ENCODE results near the gene MESP1.
"Not testable (repeated sequence)": the region's sequence is repeated elsewhere in the genome, so short reads cannot be mapped to it uniquely, and the experiment has no call there.

MESP1 gene, protein sequence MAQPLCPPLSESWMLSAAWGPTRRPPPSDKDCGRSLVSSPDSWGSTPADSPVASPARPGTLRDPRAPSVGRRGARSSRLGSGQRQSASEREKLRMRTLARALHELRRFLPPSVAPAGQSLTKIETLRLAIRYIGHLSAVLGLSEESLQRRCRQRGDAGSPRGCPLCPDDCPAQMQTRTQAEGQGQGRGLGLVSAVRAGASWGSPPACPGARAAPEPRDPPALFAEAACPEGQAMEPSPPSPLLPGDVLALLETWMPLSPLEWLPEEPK

DNA sequence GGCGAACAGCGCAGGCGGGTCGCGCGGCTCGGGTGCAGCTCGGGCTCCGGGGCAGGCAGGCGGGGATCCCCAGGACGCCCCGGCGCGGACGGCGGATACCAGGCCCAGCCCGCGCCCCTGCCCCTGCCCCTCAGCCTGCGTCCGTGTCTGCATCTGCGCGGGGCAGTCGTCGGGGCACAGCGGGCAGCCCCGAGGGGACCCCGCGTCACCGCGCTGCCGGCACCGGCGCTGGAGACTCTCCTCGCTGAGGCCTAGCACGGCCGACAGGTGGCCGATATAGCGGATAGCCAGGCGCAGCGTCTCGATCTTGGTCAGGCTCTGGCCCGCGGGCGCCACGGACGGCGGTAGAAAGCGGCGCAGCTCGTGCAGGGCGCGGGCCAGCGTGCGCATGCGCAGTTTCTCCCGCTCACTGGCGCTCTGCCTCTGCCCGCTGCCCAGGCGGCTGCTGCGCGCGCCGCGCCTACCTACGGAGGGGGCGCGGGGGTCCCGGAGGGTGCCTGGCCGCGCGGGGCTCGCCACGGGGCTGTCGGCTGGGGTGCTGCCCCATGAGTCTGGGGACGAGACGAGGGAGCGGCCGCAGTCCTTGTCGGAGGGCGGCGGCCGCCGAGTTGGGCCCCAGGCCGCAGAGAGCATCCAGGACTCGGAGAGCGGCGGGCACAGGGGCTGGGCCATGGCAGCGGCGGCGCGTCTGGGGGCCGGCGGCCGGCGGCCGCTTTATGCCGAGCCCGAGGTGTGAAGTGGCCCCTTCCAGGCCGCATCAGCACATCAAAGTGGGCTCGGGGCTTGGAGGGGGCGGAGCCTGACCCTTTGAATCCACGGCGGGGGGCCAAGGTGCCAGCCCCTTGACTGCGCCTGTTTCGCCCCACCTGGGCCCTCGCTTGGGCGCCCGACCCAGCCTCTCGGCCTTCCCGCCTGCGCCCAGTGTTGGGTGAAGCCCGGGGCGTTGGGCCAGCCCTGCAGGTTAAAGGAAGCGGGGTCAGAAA is at the start of gene MESP1:
TSS of gene MESP1 (minus strand) at position 690 of the 983 bp plus-strand sequence. CDS start at position 672, 18 bp downstream.
- DNase-seq: peak; percentile 72 to 96

DNA sequence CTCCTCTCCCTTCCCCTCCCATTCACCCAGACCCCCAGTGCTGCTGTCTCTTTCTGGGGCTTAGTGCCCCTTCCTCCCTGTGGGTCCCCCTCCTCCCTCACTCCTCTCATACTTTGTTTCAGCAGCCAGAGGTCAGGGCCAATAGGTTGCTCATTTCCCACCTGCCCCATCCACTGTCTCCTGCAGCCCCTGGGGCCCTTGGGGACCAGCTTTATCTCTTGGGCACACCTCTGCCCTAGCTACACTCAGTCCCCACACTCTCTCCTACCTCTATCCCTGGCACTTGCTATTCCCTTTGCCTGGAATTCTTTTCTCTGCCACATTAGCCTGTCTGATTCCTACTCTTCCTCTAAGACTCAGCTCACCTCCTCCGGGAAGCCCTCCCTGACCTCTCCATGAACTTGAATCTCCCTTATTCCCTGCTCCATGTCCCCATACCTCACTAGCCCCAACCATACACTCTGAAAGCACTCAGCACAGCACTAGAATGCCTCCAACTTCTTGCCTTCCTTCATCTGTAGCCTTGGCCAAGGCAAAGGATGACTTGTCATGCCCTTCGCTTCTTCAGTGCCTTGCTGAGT is 49.0 kb upstream of the MESP1 start:
- no peak for DNase-seq

DNA sequence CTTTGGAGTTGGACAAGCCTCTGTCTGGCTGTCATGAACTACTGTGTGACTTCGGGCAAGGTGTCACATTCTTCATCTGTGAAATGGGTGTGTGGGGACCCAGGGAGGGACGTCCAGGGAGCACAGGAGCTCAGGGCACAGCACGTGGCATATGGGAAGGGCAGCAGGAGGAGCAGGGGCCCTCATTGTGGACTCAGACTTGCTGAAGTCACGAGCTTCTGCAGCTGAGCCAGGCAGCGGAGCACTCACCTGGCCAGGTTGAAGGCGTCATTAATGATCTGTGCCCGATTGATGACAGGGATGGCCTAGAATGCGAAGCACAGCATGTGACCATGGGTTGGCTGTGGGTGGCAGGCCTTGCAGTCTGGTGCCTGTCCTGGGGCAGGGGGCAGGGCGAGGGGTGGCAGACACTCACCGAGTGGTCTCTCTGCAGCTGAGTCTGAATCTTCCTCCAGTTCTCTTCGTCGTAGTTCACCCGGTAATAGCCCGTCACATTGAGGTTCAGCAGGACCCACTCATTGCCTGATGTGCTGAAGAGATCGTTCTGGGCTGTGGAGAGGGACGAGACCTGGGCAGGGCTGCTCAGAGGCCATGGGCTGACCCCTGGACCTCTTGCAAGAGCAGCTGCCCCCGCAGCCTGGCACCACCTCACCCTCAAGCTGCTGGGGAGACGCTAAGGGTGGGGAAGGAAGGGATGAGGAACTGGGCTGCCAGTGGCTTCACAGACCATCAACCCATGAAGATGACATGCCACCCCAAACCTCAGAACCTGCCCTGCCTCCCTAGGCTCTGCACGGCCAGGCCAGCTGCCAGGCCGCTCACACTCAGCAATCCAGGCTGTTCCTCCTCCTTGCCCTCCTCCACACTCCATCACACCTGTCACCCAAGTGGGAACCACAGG is 48.2 kb upstream of the MESP1 start:
- no peak for DNase-seq

DNA sequence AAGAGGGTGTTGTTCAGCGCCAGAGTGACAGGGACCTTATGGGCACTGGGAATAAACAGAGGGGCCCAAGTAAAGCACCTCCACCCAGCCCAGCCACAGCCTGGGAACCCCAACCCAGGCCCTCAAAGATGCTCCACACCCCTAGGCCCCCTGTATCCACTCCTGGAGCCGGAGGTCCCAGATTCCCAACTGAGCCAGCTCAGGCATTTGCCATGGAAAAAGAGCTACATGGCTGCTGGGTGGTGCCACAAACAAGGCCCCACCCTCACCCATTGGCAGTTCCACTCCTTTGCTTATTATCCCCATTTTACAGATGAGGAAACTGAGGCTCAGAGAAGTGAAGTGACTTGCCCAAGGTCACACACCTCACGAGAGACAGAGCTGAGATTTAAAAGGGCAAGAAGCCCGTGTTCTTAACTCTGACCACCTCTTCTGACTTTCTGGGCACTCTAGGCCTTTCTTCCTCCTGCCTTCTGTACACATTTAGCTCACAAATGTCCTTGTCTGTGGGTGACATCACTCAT is 46.7 kb upstream of the MESP1 start:
- DNase-seq: no peak

DNA sequence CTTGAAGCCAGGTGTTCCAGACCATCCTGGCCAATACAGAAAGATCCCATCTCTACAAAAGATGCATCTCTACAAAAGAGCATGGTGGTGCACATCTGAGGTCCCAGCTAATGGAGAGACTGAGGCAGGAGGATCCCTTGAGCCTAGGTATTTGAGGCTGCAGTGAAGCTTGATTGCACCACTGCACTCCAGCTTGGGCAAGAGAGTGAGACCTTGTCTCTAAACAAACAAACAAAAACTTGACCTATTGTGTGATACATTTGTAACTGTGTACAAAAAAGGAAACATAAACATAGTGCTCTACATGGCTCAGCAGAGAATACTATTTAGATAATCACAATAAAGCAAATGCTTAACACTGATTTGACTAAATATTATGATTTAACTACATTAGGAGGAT is 44.9 kb upstream of the MESP1 start:
- no peak for DNase-seq

DNA sequence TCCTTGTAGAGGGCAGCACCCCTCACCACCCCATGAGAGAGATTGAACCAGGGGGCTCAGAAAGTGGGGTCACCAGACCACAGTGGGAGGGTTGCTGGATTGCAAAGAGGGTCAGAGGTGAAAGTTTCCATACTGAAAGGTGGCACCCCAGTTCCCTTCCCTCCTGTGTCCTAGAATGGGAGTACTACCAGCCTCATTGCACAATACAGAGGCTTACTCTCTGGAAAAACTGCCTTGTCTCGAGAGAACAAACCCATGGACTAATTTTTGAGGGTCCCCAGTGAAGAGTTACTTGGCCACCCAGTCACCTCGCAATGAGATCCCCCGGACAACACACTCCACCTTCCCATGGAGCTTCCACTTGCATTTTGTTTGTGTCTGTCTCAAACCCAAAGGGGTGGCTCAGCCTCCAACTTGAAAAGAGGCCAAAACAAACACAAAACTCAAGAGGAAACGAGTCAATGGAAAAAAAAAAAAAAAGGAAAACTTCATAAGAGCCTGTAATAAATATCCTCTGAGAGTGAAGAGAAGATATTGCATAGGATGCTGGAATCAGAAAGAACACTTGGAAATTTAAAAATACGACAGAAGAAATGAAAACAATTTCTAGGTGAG is 43.7 kb upstream of the MESP1 start:
- no peak for DNase-seq

DNA sequence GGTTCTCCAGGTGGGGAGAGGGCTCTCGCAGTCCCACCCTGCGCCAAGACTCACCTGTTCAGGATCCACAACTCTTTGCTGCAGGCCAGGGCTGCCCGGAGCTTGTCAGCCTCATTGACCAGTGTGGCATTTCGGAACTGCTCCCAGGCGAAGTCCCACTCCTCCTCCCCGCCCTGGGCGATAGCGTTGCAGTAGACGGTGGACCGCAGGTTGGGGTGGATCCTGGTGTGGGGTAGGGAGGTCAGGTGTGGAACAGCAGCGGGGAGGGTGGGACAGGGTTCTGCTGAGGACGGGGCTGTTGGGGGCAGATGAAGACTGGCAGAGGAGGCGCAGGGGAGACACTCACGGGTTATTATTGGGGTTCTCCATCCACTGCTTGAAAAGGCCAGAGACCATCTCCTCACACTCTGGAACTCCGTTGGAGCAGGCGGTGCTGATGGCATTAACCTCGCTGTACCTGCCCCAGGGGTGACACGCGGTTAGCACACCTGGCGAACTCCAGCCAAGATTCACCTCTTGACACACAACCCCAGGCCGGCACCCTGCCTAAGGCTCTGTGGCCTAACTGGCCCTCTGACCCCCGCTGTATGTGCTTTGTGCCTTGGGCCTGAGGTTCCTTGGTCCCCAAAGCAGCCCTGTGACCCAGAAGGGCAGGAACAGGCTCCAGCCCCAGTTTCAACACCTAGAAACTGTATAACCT is 41.2 kb upstream of the MESP1 start:
- no peak for DNase-seq

DNA sequence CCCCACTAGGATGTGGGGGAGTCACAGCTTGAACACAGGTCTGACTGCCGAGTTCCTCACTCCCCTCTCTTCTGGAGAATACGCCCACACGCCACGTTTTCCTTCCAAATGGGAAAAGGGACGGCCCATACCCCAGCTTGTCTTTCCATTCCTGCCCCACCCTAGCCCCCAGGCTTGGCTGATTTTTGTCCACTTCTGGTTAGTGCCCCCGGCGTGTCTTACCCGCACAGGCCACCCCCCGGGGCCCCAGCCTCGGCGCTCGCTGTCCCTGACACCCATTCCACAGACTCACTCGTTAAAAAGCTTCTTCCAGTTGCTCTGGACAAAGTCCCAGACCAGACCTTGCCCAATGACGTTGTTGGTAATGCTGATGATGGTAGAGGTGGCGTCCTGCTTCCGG is 39.6 kb upstream of the MESP1 start:
- DNase-seq: no peak

DNA sequence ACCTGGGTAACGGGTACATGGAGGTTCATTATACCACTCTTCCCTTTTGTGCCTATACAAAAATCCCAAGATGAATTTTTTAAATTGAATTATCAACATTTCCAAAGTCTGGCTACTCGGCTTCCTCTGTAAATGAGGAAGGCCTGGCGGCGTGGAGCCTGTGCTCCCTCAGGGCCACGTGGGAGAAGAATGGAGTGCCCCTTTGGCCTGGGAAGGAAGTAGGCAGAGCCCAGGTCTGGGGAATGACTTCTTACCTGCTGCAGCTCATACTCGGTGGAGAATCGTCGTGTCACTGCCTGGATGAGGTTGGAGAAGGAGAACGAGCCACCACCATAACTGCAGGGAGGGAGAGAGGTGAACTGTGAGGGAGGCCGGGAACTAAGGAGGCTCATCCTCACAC is 39.2 kb upstream of the MESP1 start:
- DNase-seq: no peak

DNA sequence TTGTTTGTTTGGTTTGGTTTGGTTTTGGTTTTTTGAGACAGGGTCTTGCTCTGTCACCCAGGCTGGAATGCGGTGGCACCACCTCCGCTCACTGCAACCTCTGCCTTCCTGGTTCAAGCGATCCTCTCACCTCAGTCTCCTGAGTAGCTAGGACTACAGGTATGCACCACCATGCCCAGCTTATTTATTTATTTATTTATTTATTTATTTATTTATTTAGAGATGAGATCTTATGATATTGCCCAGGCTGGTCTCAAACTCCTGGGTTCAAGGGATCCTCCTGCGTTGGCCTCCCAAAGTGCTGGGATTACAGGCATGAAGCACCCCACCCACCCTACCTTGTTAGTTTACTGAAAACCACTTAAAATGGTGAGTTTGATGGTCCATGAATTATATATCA is 37.5 kb upstream of the MESP1 start:
- not testable (repeated sequence) for DNase-seq

DNA sequence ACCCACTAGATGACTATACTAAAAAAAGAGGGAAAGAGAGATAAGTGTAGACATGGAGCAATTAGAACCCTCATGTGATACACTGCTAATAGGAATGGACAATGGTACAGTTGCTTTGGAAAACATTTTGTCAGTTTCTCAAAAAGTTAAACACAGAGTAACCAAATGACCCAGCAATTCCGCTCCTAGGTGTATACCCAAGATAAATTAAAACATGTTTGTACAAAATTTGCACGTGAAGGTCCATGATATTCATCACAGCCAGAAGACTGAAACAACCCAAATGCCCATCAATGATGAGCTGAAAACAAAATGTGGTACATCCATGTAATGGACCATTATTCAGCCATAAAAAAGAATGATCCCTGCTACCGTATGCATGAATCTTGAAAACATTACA is 36.9 kb upstream of the MESP1 start:
- no peak for DNase-seq

DNA sequence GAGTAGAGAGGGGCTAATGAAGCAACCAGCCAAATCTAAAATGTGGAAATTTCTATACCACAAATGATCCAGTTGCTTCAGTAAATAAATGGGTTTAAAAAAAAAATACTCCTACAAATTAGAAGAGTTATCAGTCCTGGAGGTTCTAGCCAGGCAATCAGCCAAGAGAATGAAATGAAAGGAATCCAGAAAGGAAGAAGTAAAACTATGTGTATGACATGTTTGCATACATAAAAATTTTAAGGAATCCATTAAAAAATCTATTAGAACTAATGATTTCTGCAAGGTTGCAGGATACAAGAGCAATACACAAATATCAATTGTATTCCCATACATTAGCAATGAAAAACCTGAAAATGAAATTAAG is 34.7 kb upstream of the MESP1 start:
- no peak for DNase-seq

DNA sequence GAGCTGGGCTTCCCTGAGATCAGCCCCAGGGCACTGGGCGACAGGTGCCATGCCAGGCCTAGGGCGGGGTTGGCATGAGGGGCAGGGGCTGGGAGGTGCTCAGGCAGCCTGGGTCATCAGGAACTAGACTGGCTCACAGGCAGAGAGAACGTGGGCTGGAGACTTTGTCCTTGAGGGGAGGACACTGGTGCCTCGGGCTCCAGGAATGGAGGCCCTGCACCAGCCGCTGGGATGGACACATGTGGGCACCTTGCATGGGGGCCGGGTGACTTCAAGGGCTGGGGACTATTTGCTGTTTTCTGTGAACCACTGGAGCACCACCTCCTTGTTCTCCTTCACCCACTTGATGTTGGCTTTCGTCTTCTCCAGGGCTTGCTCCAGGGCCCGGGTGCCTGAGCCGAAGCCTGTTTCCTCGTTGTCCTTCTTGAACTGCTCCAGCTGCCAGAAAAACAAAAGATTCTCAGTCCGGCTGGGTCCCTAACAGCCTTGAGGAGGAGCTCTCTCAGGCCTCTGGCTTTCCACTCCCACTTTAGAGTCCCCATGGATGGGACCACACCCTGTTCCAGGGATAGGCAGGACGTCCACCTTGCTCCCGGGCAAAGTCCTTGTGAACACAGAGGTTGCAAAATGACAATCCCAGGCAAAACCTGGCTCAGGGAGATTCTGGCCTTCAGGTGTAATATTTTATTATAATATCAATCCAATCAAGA is 34.2 kb upstream of the MESP1 start:
- no peak for DNase-seq

DNA sequence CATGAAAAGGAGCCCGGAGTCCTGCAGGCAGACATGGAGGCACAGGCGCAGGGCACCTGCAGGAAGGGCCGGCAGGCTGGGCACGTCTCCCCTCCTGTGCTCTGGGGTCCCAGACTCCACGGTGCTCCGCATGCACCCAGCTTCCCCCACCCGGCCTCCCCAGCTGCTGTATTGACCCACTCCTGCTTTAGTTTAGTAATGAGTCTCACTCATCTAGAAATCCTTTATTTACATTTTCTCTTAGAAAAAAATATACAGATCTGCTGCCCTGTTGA is 33.6 kb upstream of the MESP1 start:
- DNase-seq: no peak

DNA sequence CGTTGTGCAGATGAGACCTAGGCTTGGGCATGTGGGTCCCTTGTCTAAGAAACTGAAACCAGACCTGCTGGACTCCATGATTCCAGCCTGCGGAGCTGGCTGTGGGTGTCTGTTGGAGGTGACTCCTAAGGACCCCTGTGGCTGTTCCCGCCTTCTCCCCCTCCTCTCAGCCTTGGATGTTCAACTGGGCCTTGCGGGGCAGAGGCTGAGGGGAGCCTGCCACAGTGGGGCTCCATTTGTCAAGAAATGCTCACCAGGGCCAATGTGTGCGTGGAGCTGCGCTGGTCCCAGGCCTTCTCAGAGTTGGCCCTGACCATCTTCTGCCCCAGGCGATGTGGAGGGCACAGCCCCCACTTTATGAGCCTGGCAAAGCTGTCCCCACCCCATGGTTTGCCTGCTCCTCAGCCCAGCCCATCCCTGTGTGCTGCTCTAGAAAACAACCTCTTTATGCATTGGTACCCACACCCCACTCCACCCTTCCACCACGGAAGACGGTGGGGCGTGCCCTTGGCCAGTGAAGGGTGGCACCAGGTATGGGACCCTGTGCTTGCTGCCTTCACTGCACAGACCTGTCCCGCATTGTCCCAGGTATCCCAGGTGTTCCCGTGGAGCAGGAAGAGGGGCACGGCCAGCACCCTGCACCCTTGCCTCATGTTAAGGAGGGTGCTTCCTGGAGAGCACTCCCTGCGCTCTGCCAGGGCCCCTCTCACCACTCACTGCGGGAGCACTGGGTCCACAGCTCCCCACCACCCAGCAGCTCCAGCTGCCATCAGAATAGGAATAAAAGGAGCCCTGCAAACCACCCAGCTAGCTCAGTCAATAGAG is 33.0 kb upstream of the MESP1 start:
- DNase-seq: no peak

DNA sequence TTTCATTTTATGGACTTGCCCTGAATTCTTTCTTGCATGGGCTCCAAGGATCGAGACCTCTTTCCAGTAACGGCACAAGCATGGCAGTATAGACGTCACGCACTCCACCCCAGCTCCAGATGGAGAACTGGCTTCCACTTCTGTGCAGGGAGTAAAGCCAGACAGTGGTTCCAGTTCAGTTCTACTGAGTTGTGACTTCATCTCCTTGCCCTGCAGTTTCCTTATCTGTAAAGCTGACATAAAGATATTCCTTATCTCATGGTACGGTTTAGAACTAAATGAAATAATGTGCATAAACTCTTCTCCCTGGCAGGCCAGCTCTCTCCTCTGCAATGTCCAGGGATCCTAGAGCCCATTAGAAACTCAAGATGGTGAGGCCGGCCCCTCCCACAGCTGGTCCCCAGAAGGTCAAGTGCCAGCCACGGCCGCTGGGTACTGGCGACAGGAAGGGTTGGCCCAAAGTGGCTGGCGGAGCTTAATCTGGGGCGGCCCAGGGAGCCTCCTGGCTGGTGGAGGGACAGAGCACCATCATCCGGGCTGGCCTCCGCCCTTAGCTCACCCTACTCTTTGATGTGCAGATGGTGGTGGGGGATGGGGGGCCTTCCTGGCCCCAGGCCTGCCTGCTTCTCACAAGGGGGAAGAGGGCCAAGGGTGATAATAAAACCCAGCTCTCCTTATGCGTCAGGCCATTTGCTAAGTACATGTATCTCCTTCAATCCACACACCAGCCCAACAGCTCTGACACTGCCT is 32.2 kb upstream of the MESP1 start:
- DNase-seq: no peak

DNA sequence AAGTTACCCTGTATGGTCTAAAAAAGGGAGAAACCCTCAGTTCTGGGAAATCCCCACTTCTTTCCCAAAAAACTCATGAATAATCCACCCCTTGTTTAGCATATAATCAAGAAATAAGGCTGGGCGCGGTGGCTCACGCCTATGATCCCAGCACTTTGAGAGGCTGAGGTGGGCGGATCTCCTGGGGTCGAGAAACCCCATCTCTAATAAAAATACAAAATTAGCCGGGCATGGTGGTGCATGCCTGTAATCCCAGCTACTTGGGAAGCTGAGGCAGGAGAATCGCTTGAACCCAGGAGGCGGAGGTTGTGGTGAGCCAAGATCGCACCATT is 31.5 kb upstream of the MESP1 start:
- not testable (repeated sequence) for DNase-seq

DNA sequence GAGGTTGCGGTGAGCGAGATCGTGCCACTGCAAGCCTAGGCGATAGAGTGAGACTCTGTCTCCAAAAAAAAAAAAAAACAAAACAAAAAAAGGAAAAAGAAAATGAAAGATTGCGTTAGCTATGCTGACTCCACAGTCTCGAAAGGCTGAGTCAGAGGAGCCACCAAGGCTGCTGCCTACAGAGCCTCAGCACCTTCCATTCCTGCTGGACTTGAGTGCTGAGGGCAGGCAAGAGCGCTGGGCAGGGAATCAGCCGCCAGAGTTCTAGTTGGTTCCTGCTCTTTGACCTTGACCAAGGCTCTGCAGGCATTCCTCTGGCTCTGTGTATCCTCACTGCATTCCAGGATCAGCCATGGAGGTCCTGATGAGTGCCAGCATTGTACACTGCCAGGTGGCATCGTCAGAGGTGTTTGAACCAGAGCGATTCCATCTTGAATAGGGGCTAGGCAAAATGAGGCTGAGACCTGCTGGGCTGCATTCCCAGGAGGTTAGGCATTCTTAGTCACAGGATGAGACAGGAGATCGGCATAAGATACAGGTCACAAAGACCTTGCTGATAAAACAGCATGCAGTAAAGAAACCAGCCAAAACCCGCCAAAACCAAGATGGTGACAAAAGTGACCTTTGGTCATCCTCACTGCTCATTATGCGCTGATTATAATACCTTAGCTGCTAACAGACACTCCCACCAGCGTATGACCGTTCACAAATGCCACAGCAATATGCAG is 31.0 kb upstream of the MESP1 start:
- no peak for DNase-seq

DNA sequence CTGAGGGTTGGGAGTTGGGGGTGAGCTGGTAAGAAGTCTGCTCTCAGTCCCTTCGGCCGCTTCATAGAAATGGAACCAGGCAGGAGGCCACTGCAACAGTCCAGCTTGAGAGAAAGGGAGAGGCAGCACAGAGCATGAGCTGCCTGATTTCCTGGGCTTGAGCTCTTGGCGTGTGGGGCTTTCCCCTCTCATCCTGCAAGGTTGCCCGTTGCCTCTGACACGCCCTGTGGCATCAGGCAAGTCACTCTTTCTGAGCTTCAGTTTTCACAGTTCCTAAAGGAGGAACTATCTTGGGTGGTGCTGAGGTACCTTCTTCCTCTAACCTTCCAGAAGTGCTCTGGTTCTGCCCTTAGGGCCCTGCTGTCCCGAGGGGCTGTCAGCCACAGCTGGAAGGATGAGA is 30.0 kb upstream of the MESP1 start:
- no peak for DNase-seq
